Measurements from ENCODE around the gene EIF2B2. TPM values are rescaled to one million over a fixed set of nuclear protein-coding genes. Genes with fewer than 3 reads are reported as not detected.

The EIF2B2 gene
- total and polyA plus RNA-seq, 9 of the 15 experiments (the other 6 are each of a cell fraction or from before 2014, with no cell fraction given): 10.6 to 94.1 (median 38.9) TPM

GRCh38 chr14:75002392-75003249 is at the start of gene EIF2B2 (continued):
- TF ChIP-seq CTCFL (IDR thresholded peaks at IDR 0.05; ENCODE audit: borderline replicate concordance, insufficient read depth, low read depth, low read length, poor library complexity, severe bottlenecking): no peak
- no peak for TF ChIP-seq ZNF449 (CRISPR knock-in tag; IDR thresholded peaks at IDR 0.05)
- TF ChIP-seq, protein P1, sequence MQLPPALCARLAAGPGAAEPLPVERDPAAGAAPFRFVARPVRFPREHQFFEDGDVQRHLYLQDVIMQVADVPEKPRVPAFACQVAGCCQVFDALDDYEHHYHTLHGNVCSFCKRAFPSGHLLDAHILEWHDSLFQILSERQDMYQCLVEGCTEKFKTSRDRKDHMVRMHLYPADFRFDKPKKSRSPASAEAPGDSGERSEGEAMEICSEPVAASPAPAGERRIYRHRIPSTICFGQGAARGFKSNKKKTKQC (CRISPR knock-in tag; IDR thresholded peaks at IDR 0.05): 0 out of 2 replicates have a peak, but pooled peaks have one; percentile 33
- TF ChIP-seq KLF1 (tag; IDR thresholded peaks at IDR 0.05): peak; percentile 89
- TF ChIP-seq JUND (IDR thresholded peaks at IDR 0.05; ENCODE audit: borderline replicate concordance, low read depth, low read length): peak; percentile 34; the same call in 1 of the 2 replicates
- TF ChIP-seq JUND (tag; IDR thresholded peaks at IDR 0.05; ENCODE audit: borderline replicate concordance, low read depth, low read length): no peak
- no peak for TF ChIP-seq COPS2 (conservative IDR thresholded peaks at IDR 0.05)
- TF ChIP-seq PHB2 (IDR thresholded peaks at IDR 0.05; ENCODE audit: low read depth): no peak
- no peak for TF ChIP-seq HMG20A (CRISPR knock-in tag; conservative IDR thresholded peaks at IDR 0.05)
- no peak for TF ChIP-seq ZKSCAN3 (CRISPR knock-in tag; IDR thresholded peaks at IDR 0.05)
- no peak for TF ChIP-seq CC2D1A (IDR thresholded peaks at IDR 0.05)
- no peak for TF ChIP-seq HNRNPUL1 (IDR thresholded peaks at IDR 0.05; ENCODE audit: low read length)
- no peak for TF ChIP-seq SREBF2 (CRISPR knock-in tag; IDR thresholded peaks at IDR 0.05)
- no peak for TF ChIP-seq ZNF444 (CRISPR knock-in tag; IDR thresholded peaks at IDR 0.05)
- no peak for TF ChIP-seq ILF3 (IDR thresholded peaks at IDR 0.05; ENCODE audit: borderline replicate concordance)
- no peak for TF ChIP-seq ZNF280B (CRISPR knock-in tag; IDR thresholded peaks at IDR 0.05)
- TF ChIP-seq U2AF1 (optimal IDR thresholded peaks at IDR 0.05; ENCODE audit: low read depth, low read length): no peak
- TF ChIP-seq EHMT2 (IDR thresholded peaks at IDR 0.05): no peak
- TF ChIP-seq VEZF1 (CRISPR knock-in tag; IDR thresholded peaks at IDR 0.05): peak; percentile 88
- TF ChIP-seq PHF8 (IDR thresholded peaks at IDR 0.05; ENCODE audit: borderline replicate concordance, low read length): peak; percentile 82; the same call in 1 of the 2 replicates
